WTC11 (cell line): ENCODE results near the gene RNF150. TPM values are rescaled to one million over a fixed set of nuclear protein-coding genes. Genes with fewer than 3 reads are reported as not detected.

ENCODE experiments used
- ATAC-seq: fragments of 200-7000 bp; cut with Tn5 transposase; 2 replicates; pipeline ENCODE4 v1.10.0; 2021; ENCODE audit warnings: mild to moderate bottlenecking, moderate library complexity
- CTCF ChIA-PET: fragments of 300-600 bp; sonication (Branson Sonifier 250); formaldehyde crosslinking; loops from one replicate; lab custom pipeline; 2021; ENCODE audit warnings: antibody characterized with exemption; lab: Charles Lee
- POLR2A ChIA-PET: fragments of 350-600 bp; sonication (Branson Sonifier 250); formaldehyde crosslinking; loops from one replicate; lab custom pipeline; 2021; ENCODE audit warnings: antibody characterized with exemption; lab: Charles Lee
- DNase-seq: peaks from one replicate; pipeline ENCODE4 v3.0.0; 2021; ENCODE audit warnings: low spot score
- H3K27ac Mint-ChIP-seq: 2 replicates; pipeline ENCODE4 v1.8.0; 2021; ENCODE audit warnings: mixed read lengths
- H3K27me3 Mint-ChIP-seq: 2 replicates; pipeline ENCODE4 v1.8.0; 2021; ENCODE audit warnings: low read depth, mild to moderate bottlenecking, moderate library complexity, mixed read lengths
- H3K36me3 Mint-ChIP-seq: 2 replicates; pipeline ENCODE4 v1.8.0; 2021; ENCODE audit warnings: mixed read lengths
- H3K4me1 Mint-ChIP-seq: 2 replicates; pipeline ENCODE4 v1.8.0; 2022; ENCODE audit warnings: mixed read lengths
- H3K4me3 Mint-ChIP-seq: 2 replicates; pipeline ENCODE4 v1.8.0; 2021; ENCODE audit warnings: mild to moderate bottlenecking, moderate library complexity, mixed read lengths
- H3K9me3 Mint-ChIP-seq: 2 replicates; pipeline ENCODE4 v1.8.0; 2021; ENCODE audit warnings: mixed read lengths
- ATF2 ChIP-seq: sonication (generic); formaldehyde crosslinking; IDR thresholded peaks from 2 replicates; pipeline ENCODE4 v1.8.1; 2022; ENCODE audit warnings: low read depth, missing genetic modification reagents, borderline replicate concordance
- CBFB ChIP-seq: sonication (generic); formaldehyde crosslinking; IDR thresholded peaks from 2 replicates; pipeline ENCODE4 v1.8.1; 2022; ENCODE audit warnings: mild to moderate bottlenecking, low read depth, missing genetic modification reagents
- ELF4 ChIP-seq: sonication (generic); formaldehyde crosslinking; IDR thresholded peaks from 2 replicates; pipeline ENCODE4 v1.8.1; 2022; ENCODE audit warnings: low read depth, mild to moderate bottlenecking, moderate library complexity, missing genetic modification reagents
- IRF2 ChIP-seq: sonication (generic); formaldehyde crosslinking; IDR thresholded peaks from 2 replicates; pipeline ENCODE4 v1.8.0; 2022; ENCODE audit warnings: low read depth, missing genetic modification reagents, borderline replicate concordance
- MXD4 ChIP-seq: fragments of 250-450 bp; sonication (Bioruptor Pico); IDR thresholded peaks from 2 replicates; pipeline ENCODE4 v1.8.0; 2021; ENCODE audit warnings: mild to moderate bottlenecking, moderate library complexity, borderline replicate concordance
- NR3C1 ChIP-seq: sonication (generic); formaldehyde crosslinking; conservative IDR thresholded peaks from 2 replicates; pipeline ENCODE4 v1.8.1; 2023; ENCODE audit warnings: low read depth, mild to moderate bottlenecking, missing genetic modification reagents
- TCF7 ChIP-seq: sonication (generic); formaldehyde crosslinking; IDR thresholded peaks from 2 replicates; pipeline ENCODE4 v1.8.0; 2022; ENCODE audit warnings: mild to moderate bottlenecking, low read depth, missing genetic modification reagents, moderate library complexity
- TEAD1 ChIP-seq: sonication (generic); formaldehyde crosslinking; IDR thresholded peaks from 2 replicates; pipeline ENCODE4 v1.8.0; 2022; ENCODE audit warnings: mild to moderate bottlenecking, missing genetic modification reagents
- TEAD4 ChIP-seq: sonication (generic); formaldehyde crosslinking; IDR thresholded peaks from 2 replicates; pipeline ENCODE4 v1.8.0; 2022; ENCODE audit warnings: mild to moderate bottlenecking, missing genetic modification reagents
- TP53 ChIP-seq: sonication (generic); formaldehyde crosslinking; IDR thresholded peaks from 2 replicates; pipeline ENCODE4 v1.8.1; 2023; ENCODE audit warnings: mild to moderate bottlenecking, missing genetic modification reagents
- ZBTB43 ChIP-seq: sonication (generic); formaldehyde crosslinking; IDR thresholded peaks from 2 replicates; pipeline ENCODE4 v1.8.1; 2023; ENCODE audit warnings: mild to moderate bottlenecking, missing genetic modification reagents
- ZNF121 ChIP-seq: sonication (generic); formaldehyde crosslinking; IDR thresholded peaks from 2 replicates; pipeline ENCODE4 v1.8.0; 2023; ENCODE audit warnings: missing genetic modification reagents
- ZNF219 ChIP-seq: sonication (generic); formaldehyde crosslinking; IDR thresholded peaks from 2 replicates; pipeline ENCODE4 v1.8.0; 2023; ENCODE audit warnings: missing genetic modification reagents, mild to moderate bottlenecking, borderline replicate concordance
- ZNF317 ChIP-seq: sonication (generic); formaldehyde crosslinking; IDR thresholded peaks from 2 replicates; pipeline ENCODE4 v1.8.1; 2023; ENCODE audit warnings: low read depth, mild to moderate bottlenecking, moderate library complexity, missing genetic modification reagents, borderline replicate concordance
- ZNF396 ChIP-seq: fragments of 250-450 bp; sonication (Bioruptor Pico); IDR thresholded peaks from 2 replicates; pipeline ENCODE4 v1.8.0; 2021; ENCODE audit warnings: mild to moderate bottlenecking, moderate library complexity, borderline replicate concordance
- total RNA-seq: library from RNA; stranded (reverse); gene quantifications from 3 replicates; pipeline ENCODE4 v1.2.3, GENCODE V29; 2021
- TF ChIP-seq, protein P1 (sequence below): sonication (generic); formaldehyde crosslinking; IDR thresholded peaks from 2 replicates; pipeline ENCODE4 v1.8.0; 2023; ENCODE audit warnings: missing genetic modification reagents
- TF ChIP-seq, protein P2 (sequence below): fragments of 250-450 bp; sonication (Bioruptor Pico); IDR thresholded peaks from 2 replicates; pipeline ENCODE4 v1.9.0; 2021; ENCODE audit warnings: mild to moderate bottlenecking
- TF ChIP-seq, protein P3 (sequence below): fragments of 250-450 bp; sonication (Bioruptor Pico); IDR thresholded peaks from 2 replicates; pipeline ENCODE4 v1.8.0; 2021; ENCODE audit warnings: mild to moderate bottlenecking
- TF ChIP-seq, protein P4 (sequence below): sonication (generic); formaldehyde crosslinking; IDR thresholded peaks from 2 replicates; pipeline ENCODE4 v1.8.1; 2023; ENCODE audit warnings: mild to moderate bottlenecking, moderate library complexity, missing genetic modification reagents

The RNF150 gene
- total RNA-seq, 1 experiment from 2014 or later = 5.9 TPM

GRCh38 chr4:140989944-140990343 is 143.3 kb downstream of the RNF150 start:
- POLR2A ChIA-PET = no interaction called here
- Mint-ChIP-seq H3K27ac (no peak overlapping the region), H3K9me3 (peaks cover 8% of the 10 kb centered on the region), H3K4me1 (no peaks in the 10 kb centered on the region), H3K36me3 (no peaks in the 10 kb centered on the region), H3K27me3 (no peaks in the 10 kb centered on the region), H3K4me3 (no peak overlapping the region)
- no peak for TF ChIP-seq MXD4 (CRISPR knock-in tag)
- no peak for TF ChIP-seq ELF4
- TF ChIP-seq, protein P1, sequence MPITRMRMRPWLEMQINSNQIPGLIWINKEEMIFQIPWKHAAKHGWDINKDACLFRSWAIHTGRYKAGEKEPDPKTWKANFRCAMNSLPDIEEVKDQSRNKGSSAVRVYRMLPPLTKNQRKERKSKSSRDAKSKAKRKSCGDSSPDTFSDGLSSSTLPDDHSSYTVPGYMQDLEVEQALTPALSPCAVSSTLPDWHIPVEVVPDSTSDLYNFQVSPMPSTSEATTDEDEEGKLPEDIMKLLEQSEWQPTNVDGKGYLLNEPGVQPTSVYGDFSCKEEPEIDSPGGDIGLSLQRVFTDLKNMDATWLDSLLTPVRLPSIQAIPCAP = no peak
- TF ChIP-seq ZNF317 (CRISPR knock-in tag) = no peak
- TF ChIP-seq TEAD1 (CRISPR knock-in tag) = no peak
- TF ChIP-seq CBFB (CRISPR knock-in tag) = no peak
- no peak for TF ChIP-seq ATF2
- TF ChIP-seq TEAD4 (CRISPR knock-in tag) = no peak
- no peak for TF ChIP-seq ZNF396 (CRISPR knock-in tag)
- TF ChIP-seq, protein P2, sequence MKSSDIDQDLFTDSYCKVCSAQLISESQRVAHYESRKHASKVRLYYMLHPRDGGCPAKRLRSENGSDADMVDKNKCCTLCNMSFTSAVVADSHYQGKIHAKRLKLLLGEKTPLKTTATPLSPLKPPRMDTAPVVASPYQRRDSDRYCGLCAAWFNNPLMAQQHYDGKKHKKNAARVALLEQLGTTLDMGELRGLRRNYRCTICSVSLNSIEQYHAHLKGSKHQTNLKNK = no peak
- no peak for TF ChIP-seq TCF7 (CRISPR knock-in tag)
- TF ChIP-seq, protein P3, sequence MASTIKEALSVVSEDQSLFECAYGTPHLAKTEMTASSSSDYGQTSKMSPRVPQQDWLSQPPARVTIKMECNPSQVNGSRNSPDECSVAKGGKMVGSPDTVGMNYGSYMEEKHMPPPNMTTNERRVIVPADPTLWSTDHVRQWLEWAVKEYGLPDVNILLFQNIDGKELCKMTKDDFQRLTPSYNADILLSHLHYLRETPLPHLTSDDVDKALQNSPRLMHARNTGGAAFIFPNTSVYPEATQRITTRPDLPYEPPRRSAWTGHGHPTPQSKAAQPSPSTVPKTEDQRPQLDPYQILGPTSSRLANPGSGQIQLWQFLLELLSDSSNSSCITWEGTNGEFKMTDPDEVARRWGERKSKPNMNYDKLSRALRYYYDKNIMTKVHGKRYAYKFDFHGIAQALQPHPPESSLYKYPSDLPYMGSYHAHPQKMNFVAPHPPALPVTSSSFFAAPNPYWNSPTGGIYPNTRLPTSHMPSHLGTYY = no peak
- TF ChIP-seq ZNF219 (CRISPR knock-in tag) = no peak
- no peak for TF ChIP-seq IRF2 (CRISPR knock-in tag)
- TF ChIP-seq, protein P4, sequence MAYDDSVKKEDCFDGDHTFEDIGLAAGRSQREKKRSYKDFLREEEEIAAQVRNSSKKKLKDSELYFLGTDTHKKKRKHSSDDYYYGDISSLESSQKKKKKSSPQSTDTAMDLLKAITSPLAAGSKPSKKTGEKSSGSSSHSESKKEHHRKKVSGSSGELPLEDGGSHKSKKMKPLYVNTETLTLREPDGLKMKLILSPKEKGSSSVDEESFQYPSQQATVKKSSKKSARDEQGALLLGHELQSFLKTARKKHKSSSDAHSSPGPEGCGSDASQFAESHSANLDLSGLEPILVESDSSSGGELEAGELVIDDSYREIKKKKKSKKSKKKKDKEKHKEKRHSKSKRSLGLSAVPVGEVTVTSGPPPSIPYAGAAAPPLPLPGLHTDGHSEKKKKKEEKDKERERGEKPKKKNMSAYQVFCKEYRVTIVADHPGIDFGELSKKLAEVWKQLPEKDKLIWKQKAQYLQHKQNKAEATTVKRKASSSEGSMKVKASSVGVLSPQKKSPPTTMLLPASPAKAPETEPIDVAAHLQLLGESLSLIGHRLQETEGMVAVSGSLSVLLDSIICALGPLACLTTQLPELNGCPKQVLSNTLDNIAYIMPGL = no peak
- DNase-seq (no peak), ATAC-seq (no peak)
- CTCF ChIA-PET = no interaction called here

DNA sequence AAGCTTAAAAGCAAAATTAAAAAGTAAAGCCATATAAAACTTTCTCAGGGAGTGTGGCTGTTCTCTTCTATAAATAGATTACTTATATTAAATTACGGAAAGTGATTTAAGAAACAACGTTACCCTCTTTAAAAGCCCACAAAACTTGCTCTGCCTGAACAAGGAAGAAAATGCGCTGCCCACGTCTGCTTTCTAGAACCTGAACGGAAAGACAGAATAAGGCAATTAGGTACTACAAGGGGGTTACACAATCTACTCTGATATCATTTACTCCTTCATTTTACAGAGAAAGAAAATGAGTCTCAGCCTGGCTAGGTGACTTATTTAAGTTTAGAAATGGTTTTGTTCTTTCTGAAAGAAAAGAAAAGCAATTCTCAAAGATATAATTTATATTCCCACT is 147.2 kb downstream of the RNF150 start:
- CTCF ChIA-PET = no interaction called here

More for the DNA sequence above, 147.2 kb downstream of the RNF150 start:
- H3K4me1 Mint-ChIP-seq = no peaks in the 10 kb centered on the region
- H3K27me3 Mint-ChIP-seq = no peaks in the 10 kb centered on the region
- H3K4me3 Mint-ChIP-seq = no peak overlapping the region
- H3K36me3 Mint-ChIP-seq = no peaks in the 10 kb centered on the region
- DNase-seq (no peak), ATAC-seq (no peak)
- TF ChIP-seq ZNF317 (CRISPR knock-in tag) (no peak), ZNF219 (CRISPR knock-in tag) (no peak), NR3C1 (CRISPR knock-in tag) (no peak), TP53 (CRISPR knock-in tag) (no peak), ZNF121 (CRISPR knock-in tag) (no peak), ZBTB43 (no peak)
- TF ChIP-seq, protein P3 = no peak
- POLR2A ChIA-PET = no interaction called here
- H3K27ac Mint-ChIP-seq = no peak overlapping the region
- H3K9me3 Mint-ChIP-seq = no peaks in the 10 kb centered on the region
